CD8-positive, alpha-beta memory T cell (primary cell): ENCODE measurements around the gene SFSWAP. TPM values are rescaled to one million over a fixed set of nuclear protein-coding genes. Genes with fewer than 3 reads are reported as not detected.
"Not testable (repeated sequence)": the region's sequence is repeated elsewhere in the genome, so short reads cannot be mapped to it uniquely, and the experiment has no call there.

Experiments used
- CTCF ChIA-PET: fragments of 350-600 bp; sonication (Branson Sonifier 250); formaldehyde crosslinking; loops from one replicate; lab custom pipeline; 2021; ENCODE audit warnings: antibody characterized with exemption; lab: Charles Lee
- POLR2A ChIA-PET: fragments of 350-600 bp; sonication (Branson Sonifier 250); formaldehyde crosslinking; loops from one replicate; lab custom pipeline; 2021; ENCODE audit warnings: antibody characterized with exemption; lab: Charles Lee
- DNase-seq, 5 donors: peaks; one replicate each; pipeline versions ENCODE4 v3.0.0 to v3.0.0-alpha.2; 2020 to 2022; ENCODE audit warnings: mixed read lengths in 1 of 5
- H3K27ac ChIP-seq: one replicate; pipeline ENCODE4 v1.7.0; 2013; ENCODE audit warnings: low read depth, mild to moderate bottlenecking, low read length, moderate library complexity
- H3K27me3 ChIP-seq: 2 replicates; pipeline ENCODE4 v1.7.0; 2013; ENCODE audit warnings: low read length, mild to moderate bottlenecking; ENCODE audit not compliant: insufficient read depth, poor library complexity, severe bottlenecking
- H3K36me3 ChIP-seq: 2 replicates; pipeline ENCODE4 v1.7.0; 2013; ENCODE audit warnings: mild to moderate bottlenecking, low read length, moderate library complexity; ENCODE audit not compliant: insufficient read depth
- H3K4me1 ChIP-seq: 2 replicates; pipeline ENCODE4 v1.7.0; 2013; ENCODE audit warnings: mild to moderate bottlenecking, low read length, moderate library complexity; ENCODE audit not compliant: insufficient read depth
- H3K4me3 ChIP-seq: 2 replicates; pipeline ENCODE4 v1.7.0; 2013; ENCODE audit warnings: mild to moderate bottlenecking, low read length
- H3K9me3 ChIP-seq: 2 replicates; pipeline ENCODE4 v1.7.0; 2013; ENCODE audit warnings: mild to moderate bottlenecking, low read length
- H3K27ac Mint-ChIP-seq, 8 donors: one replicate each; pipeline ENCODE4 v1.8.0; 2020 to 2021; ENCODE audit warnings: mixed read lengths in 8 of 8, mild to moderate bottlenecking in 6 of 8, inconsistent platforms in 3 of 8, moderate library complexity in 3 of 8
- H3K27me3 Mint-ChIP-seq, 2 donors: one replicate each; pipeline ENCODE4 v1.8.0; 2020 to 2021; ENCODE audit warnings: mixed read lengths in 2 of 2, mild to moderate bottlenecking in 1 of 2, moderate library complexity in 1 of 2
- H3K36me3 Mint-ChIP-seq, 3 donors: one replicate each; pipeline ENCODE4 v1.8.0; 2020 to 2021; ENCODE audit warnings: mixed read lengths in 3 of 3, inconsistent platforms in 1 of 3, mild to moderate bottlenecking in 1 of 3
- H3K4me1 Mint-ChIP-seq, 3 donors: one replicate each; pipeline ENCODE4 v1.8.0; 2020 to 2021; ENCODE audit warnings: mixed read lengths in 3 of 3, inconsistent platforms in 1 of 3, mild to moderate bottlenecking in 1 of 3
- H3K4me3 Mint-ChIP-seq, 7 donors: one replicate each; pipeline ENCODE4 v1.8.0; 2020 to 2021; ENCODE audit warnings: mixed read lengths in 7 of 7, mild to moderate bottlenecking in 6 of 7, moderate library complexity in 4 of 7, inconsistent platforms in 2 of 7
- H3K9me3 Mint-ChIP-seq, 5 donors: one replicate each; pipeline ENCODE4 v1.8.0; 2020 to 2022; ENCODE audit warnings: mixed read lengths in 5 of 5, mild to moderate bottlenecking in 3 of 5, moderate library complexity in 2 of 5, inconsistent platforms in 1 of 5
- polyA plus RNA-seq: library from polyadenylated mRNA; unstranded; fragments of 300-500 nt; fragmentation: Illumina TruSeq; gene quantifications from one replicate; pipeline ENCODE4 v1.2.3, GENCODE V29; 2021
- total RNA-seq, 2 experiments: library from RNA; stranded (reverse); gene quantifications; one replicate each; pipeline ENCODE4 v1.2.3, GENCODE V29; 2021

The SFSWAP gene
- total and polyA plus RNA-seq, 3 experiments from 2014 or later: 22.6 to 65.2 (median 63.3) TPM

- Mint-ChIP-seq H3K9me3 (peaks cover 0 to 4% (median 0%) of the 10 kb centered on the region in 5 donors), H3K27me3 (no peaks in the 10 kb centered on the region), H3K4me1 (no peaks in the 10 kb centered on the region), H3K27ac (peak overlapping the region in 1 of 8 donors; percentile 26), H3K36me3 (peaks cover 4 to 67% (median 17%) of the 10 kb centered on the region in 3 donors), H3K4me3 (no peak overlapping the region)
- POLR2A ChIA-PET: no interaction called here
- Histone ChIP-seq H3K36me3 (peaks cover 9% of the 10 kb centered on the region), H3K4me1 (no peaks in the 10 kb centered on the region), H3K4me3 (no peak overlapping the region), H3K27me3 (no peaks in the 10 kb centered on the region), H3K9me3 (no peaks in the 10 kb centered on the region), H3K27ac (no peak overlapping the region)
- no peak for DNase-seq
- CTCF ChIA-PET: no interaction called here
Observed at GRCh38 chr12:131800594-131801135, 89.8 kb downstream of the SFSWAP start.

GRCh38 chr12:131801254-131801866 is 90.5 kb downstream of the SFSWAP start:
- no peak overlapping the region for H3K4me3 ChIP-seq
- CTCF ChIA-PET: no interaction called here
- H3K27me3 ChIP-seq: no peaks in the 10 kb centered on the region
- no peak for DNase-seq
- Mint-ChIP-seq H3K9me3 (peaks cover 0 to 4% (median 0%) of the 10 kb centered on the region in 5 donors), H3K4me1 (no peaks in the 10 kb centered on the region), H3K27me3 (no peaks in the 10 kb centered on the region), H3K4me3 (no peak overlapping the region), H3K27ac (no peak overlapping the region), H3K36me3 (peaks cover 4 to 63% (median 16%) of the 10 kb centered on the region in 3 donors)
- H3K4me1 ChIP-seq: no peaks in the 10 kb centered on the region
- no peak overlapping the region for H3K27ac ChIP-seq
- H3K9me3 ChIP-seq: no peaks in the 10 kb centered on the region
- H3K36me3 ChIP-seq: peaks cover 9% of the 10 kb centered on the region
- POLR2A ChIA-PET: no interaction called here

GRCh38 chr12:131803961-131804521 is 93.2 kb downstream of the SFSWAP start:
- ChIA-PET POLR2A (no interaction called here), CTCF (no interaction called here)
- no peaks in the 10 kb centered on the region for H3K27me3 Mint-ChIP-seq
- Histone ChIP-seq H3K4me1 (no peaks in the 10 kb centered on the region), H3K36me3 (no peaks in the 10 kb centered on the region), H3K27ac (no peak overlapping the region), H3K27me3 (no peaks in the 10 kb centered on the region), H3K4me3 (no peak overlapping the region), H3K9me3 (no peaks in the 10 kb centered on the region)
- H3K9me3 Mint-ChIP-seq: peaks cover 0 to 4% (median 0%) of the 10 kb centered on the region in 5 donors
- no peak for DNase-seq
- peak overlapping the region in 2 of 8 donors; percentile 57 to 89 for H3K27ac Mint-ChIP-seq
- H3K4me1 Mint-ChIP-seq: no peaks in the 10 kb centered on the region
- peaks cover 4 to 40% (median 11%) of the 10 kb centered on the region in 3 donors for H3K36me3 Mint-ChIP-seq
- H3K4me3 Mint-ChIP-seq: no peak overlapping the region

DNA sequence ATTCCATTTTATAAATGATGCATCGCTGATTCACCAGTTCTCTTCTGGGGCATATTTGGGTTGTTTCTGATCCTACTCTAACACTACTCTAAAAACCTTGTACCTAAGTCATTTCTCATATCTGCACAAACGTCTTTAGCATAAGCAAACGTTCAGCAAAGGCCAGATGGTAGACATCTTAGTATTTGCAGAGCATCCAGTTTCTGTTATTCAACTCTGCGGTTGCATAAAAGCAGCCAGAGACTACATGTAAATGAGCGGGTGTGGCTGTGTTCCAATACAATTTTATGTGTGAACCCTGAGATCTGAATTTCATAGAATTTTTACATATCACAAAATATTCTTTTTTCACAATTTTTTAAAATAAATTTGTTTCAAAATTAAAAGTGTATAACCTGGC is 94.5 kb downstream of the SFSWAP start:
- no peak for DNase-seq

GRCh38 chr12:131806674-131807073 is 95.8 kb downstream of the SFSWAP start:
- POLR2A ChIA-PET: no interaction called here
- peak overlapping the region in 1 of 8 donors; percentile 52 for H3K27ac Mint-ChIP-seq
- CTCF ChIA-PET: interaction anchor here (0.7 kb wide), 1 partner anchor 9 kb away, joined by 3 read pairs; no protein-coding TSS in a partner anchor

More for the DNA sequence above, 94.5 kb downstream of the SFSWAP start:
- no peaks in the 10 kb centered on the region for H3K27me3 ChIP-seq
- ChIA-PET POLR2A (no interaction called here), CTCF (no interaction called here)
- H3K27ac ChIP-seq: no peak overlapping the region
- no peaks in the 10 kb centered on the region for H3K36me3 ChIP-seq
- H3K4me3 ChIP-seq: no peak overlapping the region
- peaks cover 0 to 4% (median 0%) of the 10 kb centered on the region in 5 donors for H3K9me3 Mint-ChIP-seq
- H3K27ac Mint-ChIP-seq: peak overlapping the region in 1 of 8 donors; percentile 66
- no peaks in the 10 kb centered on the region for H3K27me3 Mint-ChIP-seq
- peaks cover 4 to 26% (median 7%) of the 10 kb centered on the region in 3 donors for H3K36me3 Mint-ChIP-seq
- no peaks in the 10 kb centered on the region for H3K9me3 ChIP-seq
- no peaks in the 10 kb centered on the region for H3K4me1 ChIP-seq
- no peak overlapping the region for H3K4me3 Mint-ChIP-seq
- H3K4me1 Mint-ChIP-seq: no peaks in the 10 kb centered on the region

GRCh38 chr12:131808744-131809371 is 98.0 kb downstream of the SFSWAP start:
- Mint-ChIP-seq H3K27me3 (no peaks in the 10 kb centered on the region), H3K4me3 (peak overlapping the region; percentile 65 to 93 (median 72)), H3K27ac (peak overlapping the region in 5 of 8 donors; percentile 56 to 73 (median 64)), H3K9me3 (peaks cover 7 to 11% (median 10%) of the 10 kb centered on the region in 5 donors), H3K36me3 (peaks cover 0 to 9% (median 5%) of the 10 kb centered on the region in 3 donors), H3K4me1 (no peaks in the 10 kb centered on the region)
- Histone ChIP-seq H3K4me1 (no peaks in the 10 kb centered on the region), H3K27me3 (no peaks in the 10 kb centered on the region), H3K9me3 (no peaks in the 10 kb centered on the region), H3K36me3 (no peaks in the 10 kb centered on the region), H3K4me3 (no peak overlapping the region), H3K27ac (no peak overlapping the region)
- CTCF ChIA-PET: no interaction called here
- POLR2A ChIA-PET: interaction anchor here (0.7 kb wide), 1 partner anchor 118 kb away, joined by 3 read pairs; no protein-coding TSS in a partner anchor
- DNase-seq: peak in 2 of 5 donors; percentile 41 to 63

More at GRCh38 chr12:131806674-131807073, 95.8 kb downstream of the SFSWAP start:
- no peak overlapping the region for H3K4me3 Mint-ChIP-seq
- Histone ChIP-seq H3K36me3 (no peaks in the 10 kb centered on the region), H3K27ac (no peak overlapping the region), H3K4me1 (no peaks in the 10 kb centered on the region), H3K9me3 (no peaks in the 10 kb centered on the region), H3K27me3 (no peaks in the 10 kb centered on the region), H3K4me3 (no peak overlapping the region)
- no peaks in the 10 kb centered on the region for H3K4me1 Mint-ChIP-seq
- no peak for DNase-seq
- peaks cover 0 to 4% (median 0%) of the 10 kb centered on the region in 5 donors for H3K9me3 Mint-ChIP-seq
- no peaks in the 10 kb centered on the region for H3K27me3 Mint-ChIP-seq
- peaks cover 0 to 16% (median 4%) of the 10 kb centered on the region in 3 donors for H3K36me3 Mint-ChIP-seq

- H3K36me3 ChIP-seq, H3K27me3 Mint-ChIP-seq, H3K36me3 Mint-ChIP-seq, H3K27ac ChIP-seq, DNase-seq, H3K4me1 ChIP-seq, CTCF ChIA-PET, H3K27me3 ChIP-seq, H3K9me3 ChIP-seq, H3K4me1 Mint-ChIP-seq, H3K4me3 ChIP-seq: not testable (repeated sequence)
- Mint-ChIP-seq H3K9me3 (peaks cover 10 to 13% (median 12%) of the 10 kb centered on the region in 5 donors), H3K4me3 (peak overlapping the region in 6 of 7 donors; percentile 47 to 72 (median 64)), H3K27ac (peak overlapping the region in 1 of 8 donors; percentile 38)
- POLR2A ChIA-PET: interaction anchor here (0.7 kb wide), 1 partner anchor 118 kb away, joined by 3 read pairs; no protein-coding TSS in a partner anchor
Observed at GRCh38 chr12:131809476-131810254, 98.8 kb downstream of the SFSWAP start.
